Endothelial cell of umbilical vein (primary cell): Measurements from ENCODE around the gene GADD45A. TPM values are rescaled to one million over a fixed set of nuclear protein-coding genes. Genes with fewer than 3 reads are reported as not detected.

Source experiments
- BruUV-seq: library from RNA; stranded (reverse); fragments of 400-500 nt; replicated peaks from 2 replicates; lab custom pipeline; 2021; lab: Mats Ljungman, UMichigan
- CTCF ChIA-PET: fragments of 300-600, 350-600 bp; sonication (Branson Sonifier 250); formaldehyde crosslinking; loops from one replicate; lab custom pipeline; 2021; ENCODE audit warnings: antibody characterized with exemption, inconsistent platforms; lab: Charles Lee
- POLR2A ChIA-PET: fragments of 300-600, 350-600 bp; sonication (Branson Sonifier 250); formaldehyde crosslinking; loops from one replicate; lab custom pipeline; 2021; ENCODE audit warnings: antibody characterized with exemption, inconsistent platforms; lab: Charles Lee
- DNase-seq: peaks from one replicate; pipeline ENCODE4 v3.0.0-alpha.2; 2011; ENCODE audit warnings: low read depth, low spot score
- FAIRE-seq: peaks from 2 replicates; lab custom pipeline; 2011; peaks lifted over from hg19 to GRCh38; lab: Jason Lieb, UNC
- H2AFZ ChIP-seq: 2 replicates; pipeline ENCODE4 v1.6.0; 2012; ENCODE audit warnings: low read depth, low read length, control low read depth, inconsistent platforms
- H3K27ac ChIP-seq: 2 replicates; pipeline ENCODE4 v1.5.1; 2011; ENCODE audit warnings: low read depth, mild to moderate bottlenecking, control low read depth, low read length, moderate library complexity; ENCODE audit not compliant: insufficient read depth
- H3K27me3 ChIP-seq, 2 experiments: 2 replicates each; pipeline versions ENCODE4 v1.6.0 to v1.6.1; 2011; ENCODE audit warnings: low read length in 2 of 2, mixed read lengths in 1 of 2; ENCODE audit not compliant: control insufficient read depth in 2 of 2, insufficient read depth in 2 of 2
- H3K36me3 ChIP-seq, 2 experiments: 2 replicates in 1 of 2; 3 replicates in 1 of 2; pipeline ENCODE4 v1.5.1; 2011; ENCODE audit warnings: low read length in 2 of 2, mild to moderate bottlenecking in 1 of 2, moderate library complexity in 1 of 2; ENCODE audit not compliant: control insufficient read depth in 2 of 2, insufficient read depth in 2 of 2; ENCODE audit errors: extremely low read depth in 1 of 2
- H3K4me1 ChIP-seq: 3 replicates; pipeline ENCODE4 v1.5.1; 2011; ENCODE audit warnings: mild to moderate bottlenecking, low read length; ENCODE audit not compliant: control insufficient read depth, insufficient read depth; ENCODE audit errors: extremely low read depth
- H3K4me2 ChIP-seq: 2 replicates; pipeline ENCODE4 v1.6.1; 2011; ENCODE audit warnings: low read length, control low read depth, mixed read lengths; ENCODE audit not compliant: insufficient read depth
- H3K4me3 ChIP-seq, 3 experiments: fragments of 200-600 bp in 1 of 3; sonication (generic), shearing (Covaris generic) in 1 of 3; replicated peaks in 1 of 3; 2 replicates each; pipeline ENCODE4 v1.5.1; 2011 to 2016; ENCODE audit warnings: control low read depth in 3 of 3, low read length in 3 of 3, mild to moderate bottlenecking in 2 of 3, inconsistent platforms in 1 of 3, low read depth in 1 of 3, moderate library complexity in 1 of 3; ENCODE audit not compliant: insufficient read depth in 1 of 3
- H3K79me2 ChIP-seq: 2 replicates; pipeline ENCODE4 v1.6.0; 2012; ENCODE audit warnings: low read length, inconsistent platforms; ENCODE audit not compliant: control insufficient read depth, insufficient read depth
- H3K9ac ChIP-seq: replicated peaks from 2 replicates; pipeline ENCODE3; 2011; ENCODE audit warnings: low read length, control low read depth; ENCODE audit not compliant: insufficient read depth; ENCODE audit errors: extremely low read depth
- H3K9me1 ChIP-seq: replicated peaks from 3 replicates; pipeline ENCODE4 v1.6.0; 2011; ENCODE audit warnings: mild to moderate bottlenecking, low read length; ENCODE audit not compliant: control insufficient read depth, insufficient read depth; ENCODE audit errors: extremely low read depth
- H3K9me3 ChIP-seq: replicated peaks from 2 replicates; pipeline ENCODE4 v1.5.1; 2012; ENCODE audit warnings: low read length, inconsistent platforms; ENCODE audit not compliant: control insufficient read depth, insufficient read depth
- H4K20me1 ChIP-seq: replicated peaks from 2 replicates; pipeline ENCODE3; 2011; ENCODE audit warnings: mild to moderate bottlenecking, low read length; ENCODE audit not compliant: control insufficient read depth, insufficient read depth; ENCODE audit errors: extremely low read depth
- CTCF ChIP-seq, 2 donors: IDR thresholded peaks; 1 replicate in 1 of 2; 2 replicates in 1 of 2; pipeline ENCODE4 v1.5.1; 2011; ENCODE audit warnings: low read length in 2 of 2, mild to moderate bottlenecking in 2 of 2, moderate library complexity in 2 of 2, control low read depth in 1 of 2, inconsistent platforms in 1 of 2, low read depth in 1 of 2; ENCODE audit not compliant: insufficient read depth in 1 of 2; ENCODE audit errors: extremely low read depth in 1 of 2
- EZH2 ChIP-seq: IDR thresholded peaks from 2 replicates; pipeline ENCODE4 v1.6.1; 2012; ENCODE audit warnings: borderline replicate concordance, low read depth, mild to moderate bottlenecking, moderate library complexity, low read length, inconsistent platforms; ENCODE audit not compliant: severe bottlenecking
- FOS ChIP-seq: IDR thresholded peaks from 2 replicates; pipeline ENCODE4 v1.6.1; 2011; ENCODE audit warnings: mild to moderate bottlenecking, low read length, moderate library complexity, borderline replicate concordance; ENCODE audit not compliant: insufficient read depth
- GATA2 ChIP-seq: IDR thresholded peaks from 2 replicates; pipeline ENCODE4 v1.7.0; 2011; ENCODE audit warnings: low read depth, mild to moderate bottlenecking, moderate library complexity, mixed read lengths, low read length; ENCODE audit not compliant: insufficient read length, insufficient read depth
- JUN ChIP-seq: IDR thresholded peaks from 2 replicates; pipeline ENCODE4 v1.6.1; 2011; ENCODE audit warnings: borderline replicate concordance, low read depth; ENCODE audit not compliant: insufficient read length, insufficient read depth
- MAX ChIP-seq: IDR thresholded peaks from 2 replicates; pipeline ENCODE4 v1.6.1; 2011; ENCODE audit not compliant: insufficient read depth, insufficient read length
- MYC ChIP-seq: IDR thresholded peaks from one replicate; pipeline ENCODE4 v1.6.1; 2011; ENCODE audit warnings: mild to moderate bottlenecking, low read depth, low read length
- POLR2A ChIP-seq: IDR thresholded peaks from 2 replicates; pipeline ENCODE4 v1.6.1; 2012; ENCODE audit warnings: low read depth, mild to moderate bottlenecking, control low read depth, low read length
- POLR2AphosphoS5 ChIP-seq: IDR thresholded peaks from 2 replicates; pipeline ENCODE4 v1.6.1; 2012; ENCODE audit warnings: low read depth, mild to moderate bottlenecking, control low read depth, low read length, moderate library complexity; ENCODE audit not compliant: insufficient read depth
- dilution Hi-C: fragments of 300-500 bp; cut with MboI; formaldehyde crosslinking; loops from one replicate; pipeline ENCODE4 v1.15.0; 2019; ENCODE audit warnings: low sequenced_read_pairs; ENCODE audit not compliant: extremely low pct_ligation_motif_present
- intact Hi-C: fragments of 100-400 bp; cut with micrococcal nuclease; formaldehyde crosslinking; loops from one replicate; pipeline ENCODE4 v1.10.0; 2022
- polyA plus RNA-seq, 4 experiments: library from polyadenylated mRNA; depleted of rRNA in 3 of 4; stranded (reverse) in 3 of 4; unstranded in 1 of 4; fragments of >200 nt; gene quantifications; 2 replicates each; pipeline versions ENCODE4 v1.2.1 to v1.2.3, GENCODE V29; 2011 to 2012; ENCODE audit warnings: missing spikeins in 1 of 4
- total RNA-seq: library from RNA; stranded (reverse); gene quantifications from 2 replicates; pipeline ENCODE4 v1.2.3, GENCODE V29; 2021

GADD45A gene
- total and polyA plus RNA-seq, 2 donors (not counting 3 experiments of a cell fraction or from before 2014, with no cell fraction given), result 77.4 to 87.6 TPM

DNA sequence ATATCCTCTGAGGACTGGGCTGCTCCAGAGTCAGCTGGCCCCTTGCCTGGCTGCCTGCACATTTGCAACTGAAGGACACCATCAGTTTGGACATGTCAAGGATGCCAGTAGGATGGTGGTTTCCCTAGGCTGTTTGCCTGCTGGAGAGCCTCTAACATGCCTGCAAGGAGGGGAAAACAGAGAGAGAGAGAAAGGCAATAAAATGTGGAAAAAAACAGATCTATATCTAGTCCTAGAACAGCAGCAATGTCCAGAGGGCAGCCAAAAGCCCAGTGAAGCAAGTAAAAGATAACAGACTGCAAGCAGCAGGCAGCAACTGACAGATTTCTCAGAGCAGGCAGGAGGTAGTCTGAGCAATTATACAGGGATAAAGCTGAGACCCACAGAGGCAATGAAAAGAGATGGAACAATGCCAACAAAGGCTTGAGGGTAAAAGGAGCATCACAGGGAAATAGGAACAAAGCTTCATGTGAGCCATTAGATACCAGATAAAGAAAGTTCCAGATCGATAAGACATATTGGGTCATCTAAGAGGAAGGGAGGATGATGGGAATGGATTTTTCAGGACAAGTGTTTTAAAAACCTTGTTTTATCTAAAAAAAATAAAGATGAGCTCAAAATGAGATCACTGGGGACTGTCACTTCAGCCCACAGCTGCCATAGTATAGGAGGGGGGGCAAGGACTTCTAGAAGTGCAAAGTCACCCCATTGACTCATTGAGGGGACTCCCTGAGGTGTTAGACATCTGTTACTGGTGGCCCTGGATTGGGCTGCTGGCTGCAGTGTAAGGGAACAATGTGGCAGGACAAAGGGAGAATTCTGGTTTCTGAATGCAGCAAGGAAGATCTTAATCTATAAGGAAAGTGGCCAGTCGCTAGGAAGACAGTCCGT is 38.6 kb upstream of the GADD45A start:
- no peak overlapping the region for H2AFZ ChIP-seq
- peaks cover 2% of the 10 kb centered on the region for H3K9me3 ChIP-seq
- no peak overlapping the region for H3K4me3 ChIP-seq
- no peak overlapping the region for H3K4me2 ChIP-seq
- CTCF ChIA-PET, result interaction anchor here (1.7 kb wide), 1 partner anchor 28 kb away, joined by 3 read pairs; no protein-coding TSS in a partner anchor
- DNase-seq, result peak; percentile 39
- no peak overlapping the region for H3K9ac ChIP-seq
- FAIRE-seq, result peak; percentile 15
- no peaks in the 10 kb centered on the region for H3K9me1 ChIP-seq
- no peak for TF ChIP-seq POLR2A
- TF ChIP-seq MAX, result no peak
- TF ChIP-seq GATA2, result no peak
- TF ChIP-seq EZH2, result no peak
- no peak for TF ChIP-seq CTCF (IDR thresholded peaks at IDR 0.05; ENCODE audit: extremely low read depth in 1 of 2, insufficient read depth in 1 of 2, low read depth in 1 of 2, low read length in 2 of 2)
- no peak for TF ChIP-seq FOS
- TF ChIP-seq MYC, result no peak
- TF ChIP-seq JUN, result no peak
- TF ChIP-seq POLR2AphosphoS5, result no peak
- H3K36me3 ChIP-seq, result no peaks in the 10 kb centered on the region
- H4K20me1 ChIP-seq, result no peaks in the 10 kb centered on the region
- POLR2A ChIA-PET, result interaction anchor here (0.5 kb wide), 1 partner anchor 17 kb away, joined by 5 read pairs; no protein-coding TSS in a partner anchor
- no TSS peak for BruUV-seq
- intact Hi-C loops (no loop called here), dilution Hi-C loops (no loop called here)
- H3K27ac ChIP-seq, result no peak overlapping the region
- no peaks in the 10 kb centered on the region for H3K27me3 ChIP-seq
- no peaks in the 10 kb centered on the region for H3K79me2 ChIP-seq
- H3K4me1 ChIP-seq, result peaks cover 3% of the 10 kb centered on the region
